Naive thymus-derived CD4-positive, alpha-beta T cell (primary cell): ENCODE measurements around the gene NEK3. TPM values are rescaled to one million over a fixed set of nuclear protein-coding genes. Genes with fewer than 3 reads are reported as not detected.
"Not testable (repeated sequence)": the region's sequence is repeated elsewhere in the genome, so short reads cannot be mapped to it uniquely, and the experiment has no call there.

ENCODE experiments used
- ATAC-seq: fragments of 150-1000 bp; cut with Tn5 transposase; 2 replicates; pipeline ENCODE4 v1.10.0; 2021; ENCODE audit warnings: mild to moderate bottlenecking, moderate library complexity
- CTCF ChIA-PET: fragments of 350-600 bp; sonication (Branson Sonifier 250); formaldehyde crosslinking; loops from one replicate; lab custom pipeline; 2021; ENCODE audit warnings: antibody characterized with exemption; lab: Charles Lee
- POLR2A ChIA-PET: fragments of 350-600 bp; sonication (Branson Sonifier 250); formaldehyde crosslinking; loops from one replicate; lab custom pipeline; 2021; ENCODE audit warnings: antibody characterized with exemption, inconsistent platforms; lab: Charles Lee
- DNase-seq, 9 donors: peaks; one replicate each; pipeline versions ENCODE4 v3.0.0 to v3.0.0-alpha.2; 2020 to 2022; ENCODE audit warnings: mixed read lengths in 1 of 9
- H3K27ac ChIP-seq: one replicate; pipeline ENCODE4 v1.7.0; 2013; ENCODE audit warnings: mild to moderate bottlenecking, low read depth, low read length, moderate library complexity
- H3K27me3 ChIP-seq, 2 donors: one replicate each; pipeline ENCODE4 v1.7.0; 2013; ENCODE audit warnings: low read length in 2 of 2, mild to moderate bottlenecking in 2 of 2, moderate library complexity in 2 of 2; ENCODE audit not compliant: control insufficient read depth in 2 of 2, insufficient read depth in 2 of 2
- H3K36me3 ChIP-seq, 3 experiments: 1 replicate in 2 of 3; 2 replicates in 1 of 3; pipeline ENCODE4 v1.7.0; 2013; ENCODE audit warnings: low read length in 3 of 3, mild to moderate bottlenecking in 3 of 3, moderate library complexity in 1 of 3; ENCODE audit not compliant: insufficient read depth in 3 of 3, control insufficient read depth in 2 of 3
- H3K4me1 ChIP-seq, 2 donors: one replicate each; pipeline ENCODE4 v1.7.0; 2013; ENCODE audit warnings: low read length in 2 of 2, mild to moderate bottlenecking in 2 of 2, moderate library complexity in 1 of 2; ENCODE audit not compliant: control insufficient read depth in 2 of 2, insufficient read depth in 2 of 2
- H3K4me3 ChIP-seq: 2 replicates; pipeline ENCODE4 v1.7.0; 2013; ENCODE audit warnings: mild to moderate bottlenecking, low read length
- H3K9me3 ChIP-seq, 3 experiments: 1 replicate in 2 of 3; 2 replicates in 1 of 3; pipeline ENCODE4 v1.7.0; 2013; ENCODE audit warnings: low read length in 3 of 3; ENCODE audit not compliant: control insufficient read depth in 2 of 3
- H3K27ac Mint-ChIP-seq, 9 donors: one replicate each; pipeline ENCODE4 v1.8.0; 2020 to 2022; ENCODE audit warnings: mixed read lengths in 9 of 9, mild to moderate bottlenecking in 8 of 9, moderate library complexity in 5 of 9, inconsistent platforms in 2 of 9
- H3K27me3 Mint-ChIP-seq, 5 donors: one replicate each; pipeline ENCODE4 v1.8.0; 2021 to 2022; ENCODE audit warnings: mixed read lengths in 5 of 5, mild to moderate bottlenecking in 1 of 5
- H3K36me3 Mint-ChIP-seq, 5 donors: one replicate each; pipeline ENCODE4 v1.8.0; 2020 to 2022; ENCODE audit warnings: mixed read lengths in 5 of 5, mild to moderate bottlenecking in 3 of 5, inconsistent platforms in 1 of 5
- H3K4me1 Mint-ChIP-seq, 7 donors: one replicate each; pipeline ENCODE4 v1.8.0; 2020 to 2022; ENCODE audit warnings: mixed read lengths in 7 of 7, mild to moderate bottlenecking in 3 of 7, inconsistent platforms in 1 of 7
- H3K4me3 Mint-ChIP-seq, 10 donors: one replicate each; pipeline ENCODE4 v1.8.0; 2020 to 2022; ENCODE audit warnings: mild to moderate bottlenecking in 10 of 10, mixed read lengths in 10 of 10, moderate library complexity in 6 of 10, inconsistent platforms in 2 of 10
- H3K9me3 Mint-ChIP-seq, 11 donors: one replicate each; pipeline ENCODE4 v1.8.0; 2020 to 2022; ENCODE audit warnings: mixed read lengths in 11 of 11, mild to moderate bottlenecking in 4 of 11, inconsistent platforms in 1 of 11, moderate library complexity in 1 of 11
- intact Hi-C, 2 donors: fragments of 100-400 bp; cut with micrococcal nuclease; formaldehyde crosslinking; loops; one replicate each; pipeline ENCODE4 v1.15.1; 2023
- polyA plus RNA-seq, 2 donors: library from polyadenylated mRNA; unstranded; fragments of 300-500 nt; fragmentation: Illumina TruSeq; gene quantifications; one replicate each; pipeline ENCODE4 v1.2.3, GENCODE V29; 2021
- total RNA-seq, 6 experiments: library from RNA in 5 of 6; stranded (reverse) in 5 of 6; gene quantifications; 1 replicate in 5 of 6; 2 replicates in 1 of 6; pipeline ENCODE4 v1.2.3 and lab custom pipeline; 2021 to 2026

Gene NEK3
- total and polyA plus RNA-seq, 7 experiments from 2014 or later: 4.4 to 17.5 (median 5.0) TPM

DNA sequence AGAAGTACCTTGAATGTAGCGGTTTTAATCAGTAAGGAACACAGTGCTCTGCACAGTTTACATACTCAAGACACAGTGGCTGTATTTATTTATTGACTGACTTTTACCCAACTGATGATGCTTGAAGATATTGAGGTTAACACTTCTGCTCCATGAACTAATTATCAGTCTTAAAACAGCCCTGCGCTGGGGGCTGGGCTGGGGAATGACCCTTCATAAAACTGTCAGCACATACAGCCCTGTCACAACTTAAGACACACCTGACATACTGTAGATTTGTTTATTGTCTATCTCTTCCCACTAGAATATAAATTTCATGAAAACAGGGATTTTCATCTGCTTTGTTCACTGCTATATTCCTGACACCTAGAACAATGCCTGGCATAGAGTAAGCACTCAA lies 41.3 kb downstream of the NEK3 start:
- Histone ChIP-seq H3K27ac (no peak overlapping the region), H3K4me3 (no peak overlapping the region), H3K9me3 (no peaks in the 10 kb centered on the region), H3K4me1 (no peaks in the 10 kb centered on the region), H3K36me3 (no peaks in the 10 kb centered on the region), H3K27me3 (no peaks in the 10 kb centered on the region)
- ChIA-PET CTCF (interaction anchor here (2.2 kb wide), 1 partner anchor 10 kb away, joined by 8 read pairs; the partner anchor contains the start of gene NEK5), POLR2A (no interaction called here)
- Mint-ChIP-seq H3K4me1 (no peaks in the 10 kb centered on the region), H3K4me3 (no peak overlapping the region), H3K27me3 (peaks cover 10 to 32% (median 13%) of the 10 kb centered on the region in 5 donors), H3K9me3 (no peaks in the 10 kb centered on the region), H3K27ac (no peak overlapping the region), H3K36me3 (no peaks in the 10 kb centered on the region)
- ATAC-seq (no peak), DNase-seq (no peak)
- intact Hi-C loops: no loop called here

DNA sequence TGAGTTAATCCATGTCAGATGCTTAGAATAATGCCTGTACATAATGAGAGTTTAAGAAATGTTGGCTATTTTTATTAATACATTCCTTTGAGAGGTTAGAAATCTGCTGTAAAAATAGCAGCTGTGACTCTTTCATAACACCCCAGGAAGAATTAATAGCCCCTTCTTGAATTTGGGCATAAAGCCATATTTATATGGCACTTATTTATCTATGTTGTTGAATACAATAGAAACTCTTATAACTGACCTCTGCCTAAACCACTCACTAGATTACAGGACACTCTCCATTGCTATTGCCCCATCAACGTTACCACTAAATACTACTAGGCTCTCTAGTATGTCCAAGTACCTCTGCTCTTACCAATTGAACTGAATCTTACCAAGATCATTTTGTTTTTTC lies 46.8 kb downstream of the NEK3 start:
- Histone ChIP-seq H3K9me3 (no peaks in the 10 kb centered on the region), H3K36me3 (no peaks in the 10 kb centered on the region), H3K4me1 (no peaks in the 10 kb centered on the region), H3K4me3 (no peak overlapping the region), H3K27me3 (peaks cover 0 to 7% of the 10 kb centered on the region in 2 donors), H3K27ac (no peak overlapping the region)
- ATAC-seq (no peak), DNase-seq (no peak)
- CTCF ChIA-PET: no interaction called here
- Mint-ChIP-seq H3K27me3 (peaks cover 12 to 45% (median 15%) of the 10 kb centered on the region in 5 donors), H3K36me3 (no peaks in the 10 kb centered on the region), H3K4me1 (no peaks in the 10 kb centered on the region), H3K27ac (no peak overlapping the region), H3K4me3 (no peak overlapping the region), H3K9me3 (no peaks in the 10 kb centered on the region)
- intact Hi-C loops: no loop called here
- POLR2A ChIA-PET: no interaction called here

DNA sequence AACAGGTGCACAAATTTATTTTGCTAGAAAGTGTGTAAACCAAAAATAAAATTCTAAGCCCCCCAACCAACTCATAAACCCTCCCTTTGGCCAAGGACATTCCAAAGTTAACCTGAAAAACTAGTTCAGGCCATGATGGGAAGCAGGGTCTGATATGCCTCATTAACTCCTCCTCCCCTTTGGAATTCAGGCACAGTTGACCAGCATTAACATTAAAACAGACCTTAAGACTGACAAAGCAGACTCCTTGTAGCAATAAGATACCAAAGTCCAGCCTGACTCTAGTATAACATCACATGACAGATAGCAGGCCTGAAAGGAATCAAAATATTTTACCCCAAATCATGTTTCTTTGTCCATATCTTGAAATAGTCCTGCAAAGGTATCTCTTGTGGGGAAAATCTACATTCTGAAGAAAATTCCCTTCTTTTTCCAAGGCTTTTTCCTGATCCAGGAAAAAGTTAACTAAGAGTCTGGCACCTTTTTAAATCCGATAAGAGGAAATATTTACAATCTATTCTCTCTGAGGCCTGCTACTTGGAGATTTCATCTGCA lies 50.2 kb downstream of the NEK3 start:
- ATAC-seq: no peak
- no peaks in the 10 kb centered on the region for H3K36me3 ChIP-seq
- POLR2A ChIA-PET: no interaction called here
- Mint-ChIP-seq H3K4me1 (no peaks in the 10 kb centered on the region), H3K27me3 (peaks cover 10 to 41% (median 12%) of the 10 kb centered on the region in 5 donors), H3K9me3 (no peaks in the 10 kb centered on the region), H3K36me3 (no peaks in the 10 kb centered on the region), H3K27ac (no peak overlapping the region), H3K4me3 (no peak overlapping the region)
- CTCF ChIA-PET: no interaction called here
- H3K27me3 ChIP-seq: peaks cover 0 to 7% of the 10 kb centered on the region in 2 donors
- H3K9me3 ChIP-seq: no peaks in the 10 kb centered on the region
- no peak overlapping the region for H3K27ac ChIP-seq
- intact Hi-C loops: no loop called here
- H3K4me3 ChIP-seq: no peak overlapping the region
- no peak for DNase-seq
- H3K4me1 ChIP-seq: no peaks in the 10 kb centered on the region

DNA sequence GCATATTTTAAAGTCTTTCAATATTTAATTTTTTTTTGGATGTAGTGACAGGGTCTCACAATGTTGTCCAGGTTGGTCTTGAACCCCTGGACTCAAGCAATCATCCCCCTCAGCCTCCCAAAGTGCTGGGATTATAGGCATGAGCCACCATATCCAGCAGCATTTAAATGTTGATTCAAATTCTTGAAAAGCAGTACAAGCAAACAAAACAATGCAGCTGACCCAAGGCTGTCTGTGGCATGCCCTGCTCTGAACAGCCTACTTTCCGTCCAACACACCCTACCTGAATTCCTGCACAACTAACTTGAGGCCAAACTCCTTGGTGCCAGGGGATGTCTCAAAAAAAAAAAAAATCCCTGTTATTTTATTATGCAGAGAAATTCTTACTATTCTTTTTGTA lies 53.6 kb downstream of the NEK3 start:
- intact Hi-C loops: no loop called here
- ChIA-PET CTCF (no interaction called here), POLR2A (no interaction called here)

DNA sequence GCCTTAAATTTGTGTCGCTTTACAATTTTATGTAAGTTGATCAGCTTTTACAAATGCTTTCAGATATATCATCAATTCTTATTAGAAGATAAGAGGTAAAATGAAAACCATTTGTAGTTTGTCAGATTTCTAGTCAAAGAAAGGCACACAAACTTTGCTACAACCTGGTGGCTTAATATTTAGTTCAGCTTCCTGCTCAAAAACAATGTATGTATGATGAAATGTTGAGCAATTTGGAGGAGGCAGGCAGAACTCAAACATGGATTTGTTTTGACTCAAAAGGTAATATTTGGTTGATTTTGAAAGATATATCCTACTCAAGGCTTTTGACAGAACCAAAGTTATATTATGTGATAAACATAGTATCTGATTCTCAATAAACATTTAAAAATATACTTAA lies 54.8 kb downstream of the NEK3 start:
- Histone ChIP-seq H3K4me3 (no peak overlapping the region), H3K4me1 (no peaks in the 10 kb centered on the region), H3K9me3 (no peaks in the 10 kb centered on the region), H3K36me3 (no peaks in the 10 kb centered on the region), H3K27me3 (peaks cover 0 to 3% of the 10 kb centered on the region in 2 donors), H3K27ac (no peak overlapping the region)
- no peaks in the 10 kb centered on the region for H3K9me3 Mint-ChIP-seq
- peaks cover 0 to 14% (median 0%) of the 10 kb centered on the region in 5 donors for H3K27me3 Mint-ChIP-seq
- no peak overlapping the region for H3K4me3 Mint-ChIP-seq
- intact Hi-C loops: no loop called here
- no peak overlapping the region for H3K27ac Mint-ChIP-seq
- ChIA-PET POLR2A (no interaction called here), CTCF (interaction anchor here (0.7 kb wide), 1 partner anchor 126 kb away, joined by 3 read pairs; no protein-coding TSS in a partner anchor)
- ATAC-seq: no peak
- H3K4me1 Mint-ChIP-seq: peaks cover 0 to 2% (median 0%) of the 10 kb centered on the region in 7 donors
- no peak for DNase-seq
- H3K36me3 Mint-ChIP-seq: no peaks in the 10 kb centered on the region

More for the DNA sequence above, 53.6 kb downstream of the NEK3 start:
- Histone ChIP-seq H3K4me1 (no peaks in the 10 kb centered on the region), H3K4me3 (no peak overlapping the region), H3K27ac (no peak overlapping the region), H3K36me3 (no peaks in the 10 kb centered on the region), H3K27me3 (peaks cover 0 to 3% of the 10 kb centered on the region in 2 donors), H3K9me3 (no peaks in the 10 kb centered on the region)
- no peak for ATAC-seq
- H3K36me3 Mint-ChIP-seq: no peaks in the 10 kb centered on the region
- peaks cover 0 to 2% (median 0%) of the 10 kb centered on the region in 7 donors for H3K4me1 Mint-ChIP-seq
- H3K9me3 Mint-ChIP-seq: no peaks in the 10 kb centered on the region
- H3K4me3 Mint-ChIP-seq: no peak overlapping the region
- H3K27me3 Mint-ChIP-seq: peaks cover 0 to 22% (median 7%) of the 10 kb centered on the region in 5 donors
- H3K27ac Mint-ChIP-seq: no peak overlapping the region
- no peak for DNase-seq

DNA sequence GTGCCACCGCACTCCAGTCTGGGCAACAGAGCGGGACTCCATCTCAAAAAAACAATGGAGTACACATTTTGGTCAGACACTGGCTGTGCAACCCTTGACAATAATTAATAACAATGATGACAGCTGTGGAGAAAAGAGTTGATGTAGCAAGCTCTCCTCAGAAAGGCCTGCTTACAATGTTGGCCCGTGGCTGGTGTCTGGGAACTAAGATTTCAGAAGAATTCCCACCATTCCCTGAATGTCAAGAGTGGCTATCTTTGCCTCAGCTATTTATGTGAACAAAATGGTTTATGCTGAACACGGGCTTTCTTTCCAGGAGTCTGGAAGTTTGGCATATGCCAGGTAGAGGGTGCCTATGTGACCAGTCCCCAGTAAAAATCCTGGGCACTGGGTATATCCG lies 56.0 kb downstream of the NEK3 start:
- Histone ChIP-seq H3K4me3 (no peak overlapping the region), H3K9me3 (no peaks in the 10 kb centered on the region), H3K27me3 (no peaks in the 10 kb centered on the region), H3K27ac (no peak overlapping the region), H3K36me3 (no peaks in the 10 kb centered on the region), H3K4me1 (no peaks in the 10 kb centered on the region)
- ATAC-seq: no peak
- ChIA-PET POLR2A (no interaction called here), CTCF (no interaction called here)
- Mint-ChIP-seq H3K27me3 (peaks cover 0 to 9% (median 0%) of the 10 kb centered on the region in 5 donors), H3K36me3 (no peaks in the 10 kb centered on the region), H3K4me3 (no peak overlapping the region), H3K27ac (no peak overlapping the region), H3K4me1 (peaks cover 0 to 2% (median 0%) of the 10 kb centered on the region in 7 donors), H3K9me3 (no peaks in the 10 kb centered on the region)
- DNase-seq: no peak
- intact Hi-C loops: no loop called here

DNA sequence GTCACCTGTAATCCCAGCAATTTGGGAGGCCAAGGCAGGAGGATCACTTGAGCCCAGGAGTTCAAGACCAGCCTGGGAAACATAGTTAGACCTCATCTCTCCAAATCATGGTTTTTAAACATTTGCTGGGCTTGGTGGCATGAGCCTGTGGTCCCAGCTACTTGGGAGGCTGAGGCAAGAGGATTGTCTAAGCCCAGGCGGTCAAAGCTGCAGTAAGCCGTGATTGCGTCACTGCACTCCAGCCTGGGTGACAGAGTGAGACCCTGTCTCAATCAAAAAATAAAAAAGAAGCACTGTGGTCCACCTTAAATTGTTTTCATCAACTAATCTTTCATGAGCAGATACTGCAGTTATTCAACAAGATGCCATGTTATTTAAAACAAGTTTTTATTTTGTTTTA lies 57.0 kb downstream of the NEK3 start:
- H3K36me3 Mint-ChIP-seq, H3K36me3 ChIP-seq, H3K4me1 Mint-ChIP-seq, ATAC-seq, H3K9me3 ChIP-seq, CTCF ChIA-PET, H3K27ac ChIP-seq, DNase-seq, intact Hi-C loops, H3K4me3 ChIP-seq, H3K27me3 ChIP-seq, H3K27me3 Mint-ChIP-seq, H3K4me1 ChIP-seq, H3K9me3 Mint-ChIP-seq, H3K27ac Mint-ChIP-seq, H3K4me3 Mint-ChIP-seq, POLR2A ChIA-PET: not testable (repeated sequence)
